Measurements from ENCODE around the gene FAM151B. TPM values are rescaled to one million over a fixed set of nuclear protein-coding genes. Genes with fewer than 3 reads are reported as not detected.

The FAM151B gene
- total RNA-seq, 1 experiment from 2014 or later, result 0.72 TPM

DNA sequence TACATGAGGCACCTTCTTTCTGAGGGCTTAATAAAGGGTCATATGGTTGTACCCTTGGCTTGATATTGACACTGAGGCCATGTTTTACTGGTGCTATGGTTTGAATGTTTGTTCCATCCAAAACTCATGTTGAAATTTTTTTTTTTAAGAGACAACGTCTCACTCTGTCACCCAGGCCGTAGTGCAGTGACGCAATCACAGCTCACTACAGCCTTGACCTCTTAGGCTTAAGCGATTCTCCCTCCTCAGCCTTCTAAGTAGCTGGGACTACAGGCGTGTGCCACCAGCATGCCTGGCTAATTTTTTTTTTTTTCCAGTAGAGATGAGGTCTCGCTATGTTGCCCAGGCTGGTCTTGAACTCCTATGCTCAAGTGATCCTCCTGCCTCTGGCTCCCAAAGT is 20.9 kb downstream of the FAM151B start:
- no peak overlapping the region for H2AK5ac ChIP-seq (ENCODE audit: insufficient read length, low read length)
- no peak overlapping the region for H2BK120ac ChIP-seq (ENCODE audit: low read depth, low read length, poor library complexity, severe bottlenecking)
- no peak overlapping the region for H3K27ac ChIP-seq (ENCODE audit: insufficient read length, low read depth, low read length)
- H3K4me2 ChIP-seq (ENCODE audit: insufficient read depth, insufficient read length, low read length), result no peak overlapping the region
- no peak overlapping the region for H2BK20ac ChIP-seq (ENCODE audit: low read depth, low read length, poor library complexity, severe bottlenecking)
- no peak overlapping the region for H4K91ac ChIP-seq (ENCODE audit: insufficient read length, low read depth, low read length)
- no peak overlapping the region for H3K4ac ChIP-seq (ENCODE audit: low read depth, low read length)
- no CpG with 5 or more reads among the region's 6 CpGs for WGBS (ENCODE audit: extremely low coverage, insufficient read length, low lambda C conversion rate)
- TF ChIP-seq, protein P1, sequence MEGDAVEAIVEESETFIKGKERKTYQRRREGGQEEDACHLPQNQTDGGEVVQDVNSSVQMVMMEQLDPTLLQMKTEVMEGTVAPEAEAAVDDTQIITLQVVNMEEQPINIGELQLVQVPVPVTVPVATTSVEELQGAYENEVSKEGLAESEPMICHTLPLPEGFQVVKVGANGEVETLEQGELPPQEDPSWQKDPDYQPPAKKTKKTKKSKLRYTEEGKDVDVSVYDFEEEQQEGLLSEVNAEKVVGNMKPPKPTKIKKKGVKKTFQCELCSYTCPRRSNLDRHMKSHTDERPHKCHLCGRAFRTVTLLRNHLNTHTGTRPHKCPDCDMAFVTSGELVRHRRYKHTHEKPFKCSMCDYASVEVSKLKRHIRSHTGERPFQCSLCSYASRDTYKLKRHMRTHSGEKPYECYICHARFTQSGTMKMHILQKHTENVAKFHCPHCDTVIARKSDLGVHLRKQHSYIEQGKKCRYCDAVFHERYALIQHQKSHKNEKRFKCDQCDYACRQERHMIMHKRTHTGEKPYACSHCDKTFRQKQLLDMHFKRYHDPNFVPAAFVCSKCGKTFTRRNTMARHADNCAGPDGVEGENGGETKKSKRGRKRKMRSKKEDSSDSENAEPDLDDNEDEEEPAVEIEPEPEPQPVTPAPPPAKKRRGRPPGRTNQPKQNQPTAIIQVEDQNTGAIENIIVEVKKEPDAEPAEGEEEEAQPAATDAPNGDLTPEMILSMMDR (conservative IDR thresholded peaks at IDR 0.05), result no peak
- Mint-ChIP-seq H3K9me3 (no peaks in the 10 kb centered on the region), H3K36me3 (ENCODE audit: insufficient read depth in 1 of 3, low read depth in 3 of 3) (no peaks in the 10 kb centered on the region; a peak in 2 of 7 replicates), H3K4me3 (no peak overlapping the region), H3K4me1 (no peaks in the 10 kb centered on the region; a peak in 1 of 4 replicates), H3K27ac (no peak overlapping the region; a peak in 1 of 7 replicates), H3K27me3 (ENCODE audit: low read depth) (no peaks in the 10 kb centered on the region)
- H3K23me2 ChIP-seq (ENCODE audit: insufficient read length, low read depth, low read length, poor library complexity, severe bottlenecking), result no peaks in the 10 kb centered on the region
- no peak overlapping the region for H4K5ac ChIP-seq (ENCODE audit: insufficient read length, low read depth, low read length)
- H3K9ac ChIP-seq (ENCODE audit: extremely low read depth, insufficient read length, low read length), result no peak overlapping the region
- H3K56ac ChIP-seq (ENCODE audit: insufficient read length, low read depth, low read length), result no peak overlapping the region
- no peak overlapping the region for H3K14ac ChIP-seq (ENCODE audit: insufficient read depth, low read length)
- H3K79me2 ChIP-seq (ENCODE audit: insufficient read depth, low read length), result no peaks in the 10 kb centered on the region
- H3K9me3 ChIP-seq (ENCODE audit: control insufficient read depth, low read depth, low read length), result no peaks in the 10 kb centered on the region
- no peak overlapping the region; the same call in 1 of the 2 replicates for H2BK15ac ChIP-seq (ENCODE audit: low read depth, low read length)
- no peaks in the 10 kb centered on the region for H4K20me1 ChIP-seq (ENCODE audit: control insufficient read depth, insufficient read depth, insufficient read length)
- DNase-seq, result no peak
- H3K23ac ChIP-seq (ENCODE audit: insufficient read length, low read depth, low read length), result no peak overlapping the region
- no peak overlapping the region for H2BK5ac ChIP-seq (ENCODE audit: insufficient read length, low read length)
- H2AFZ ChIP-seq (ENCODE audit: low read length), result no peak overlapping the region
- H3K79me1 ChIP-seq (ENCODE audit: insufficient read depth, low read depth, low read length, poor library complexity, severe bottlenecking), result no peaks in the 10 kb centered on the region
- H2BK12ac ChIP-seq (ENCODE audit: insufficient read length, low read depth, low read length), result no peak overlapping the region
- H3K27me3 ChIP-seq (ENCODE audit: insufficient read depth, low read length), result no peaks in the 10 kb centered on the region
- no peak overlapping the region for H4K8ac ChIP-seq (replicated peaks; ENCODE audit: insufficient read length, low read depth, low read length)
- no peak overlapping the region for H3T11ph ChIP-seq (ENCODE audit: low read length)
- H3K18ac ChIP-seq (ENCODE audit: insufficient read length, low read depth, low read length), result no peak overlapping the region
- H3K4me1 ChIP-seq (ENCODE audit: insufficient read depth, low read length), result no peaks in the 10 kb centered on the region
